GM13977 (cell line): ENCODE data around the gene GHRL.

ENCODE experiments used
- DNase-seq: peaks from one replicate; pipeline ENCODE4 v3.0.0; 2012; ENCODE audit warnings: low spot score
- in situ Hi-C: fragments of 300-500 bp; cut with MboI; formaldehyde crosslinking; loops from one replicate; pipeline ENCODE4 v1.12.0; 2022; ENCODE audit warnings: low sequenced_read_pairs, low pct_unique_long_range_greater_than_20kb, mixed read lengths, inconsistent platforms; ENCODE audit not compliant: unreplicated experiment
- TF ChIP-seq, protein P1 (sequence below): IDR thresholded peaks from 2 replicates; pipeline ENCODE4 v1.5.1; 2012; ENCODE audit warnings: mild to moderate bottlenecking, control low read depth; ENCODE audit not compliant: insufficient read depth; ENCODE audit errors: extremely low read depth, missing control alignments

The GHRL gene

DNA sequence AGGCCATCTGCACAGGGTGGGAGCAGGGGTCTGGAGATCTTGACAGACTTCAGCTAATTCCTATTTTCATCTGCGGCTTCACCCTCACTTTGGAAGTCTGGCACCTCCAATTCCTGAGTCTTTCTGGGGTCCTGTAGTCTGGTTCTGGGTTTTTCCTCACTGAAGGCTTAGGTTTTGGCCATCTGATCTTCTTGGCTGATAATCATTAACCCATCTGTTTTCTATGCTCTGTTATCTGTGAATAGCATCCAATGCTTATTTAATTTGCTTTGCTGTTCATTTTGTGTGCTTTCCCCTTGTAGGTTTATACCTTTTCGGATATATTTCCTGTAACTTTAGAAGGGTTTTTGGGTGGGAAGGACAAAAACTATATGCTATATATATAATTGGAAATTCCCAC, 26.9 kb downstream of the GHRL start:
- TF ChIP-seq, protein P1, sequence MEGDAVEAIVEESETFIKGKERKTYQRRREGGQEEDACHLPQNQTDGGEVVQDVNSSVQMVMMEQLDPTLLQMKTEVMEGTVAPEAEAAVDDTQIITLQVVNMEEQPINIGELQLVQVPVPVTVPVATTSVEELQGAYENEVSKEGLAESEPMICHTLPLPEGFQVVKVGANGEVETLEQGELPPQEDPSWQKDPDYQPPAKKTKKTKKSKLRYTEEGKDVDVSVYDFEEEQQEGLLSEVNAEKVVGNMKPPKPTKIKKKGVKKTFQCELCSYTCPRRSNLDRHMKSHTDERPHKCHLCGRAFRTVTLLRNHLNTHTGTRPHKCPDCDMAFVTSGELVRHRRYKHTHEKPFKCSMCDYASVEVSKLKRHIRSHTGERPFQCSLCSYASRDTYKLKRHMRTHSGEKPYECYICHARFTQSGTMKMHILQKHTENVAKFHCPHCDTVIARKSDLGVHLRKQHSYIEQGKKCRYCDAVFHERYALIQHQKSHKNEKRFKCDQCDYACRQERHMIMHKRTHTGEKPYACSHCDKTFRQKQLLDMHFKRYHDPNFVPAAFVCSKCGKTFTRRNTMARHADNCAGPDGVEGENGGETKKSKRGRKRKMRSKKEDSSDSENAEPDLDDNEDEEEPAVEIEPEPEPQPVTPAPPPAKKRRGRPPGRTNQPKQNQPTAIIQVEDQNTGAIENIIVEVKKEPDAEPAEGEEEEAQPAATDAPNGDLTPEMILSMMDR, result no peak
- in situ Hi-C loops, result no loop called here
- DNase-seq, result no peak

DNA sequence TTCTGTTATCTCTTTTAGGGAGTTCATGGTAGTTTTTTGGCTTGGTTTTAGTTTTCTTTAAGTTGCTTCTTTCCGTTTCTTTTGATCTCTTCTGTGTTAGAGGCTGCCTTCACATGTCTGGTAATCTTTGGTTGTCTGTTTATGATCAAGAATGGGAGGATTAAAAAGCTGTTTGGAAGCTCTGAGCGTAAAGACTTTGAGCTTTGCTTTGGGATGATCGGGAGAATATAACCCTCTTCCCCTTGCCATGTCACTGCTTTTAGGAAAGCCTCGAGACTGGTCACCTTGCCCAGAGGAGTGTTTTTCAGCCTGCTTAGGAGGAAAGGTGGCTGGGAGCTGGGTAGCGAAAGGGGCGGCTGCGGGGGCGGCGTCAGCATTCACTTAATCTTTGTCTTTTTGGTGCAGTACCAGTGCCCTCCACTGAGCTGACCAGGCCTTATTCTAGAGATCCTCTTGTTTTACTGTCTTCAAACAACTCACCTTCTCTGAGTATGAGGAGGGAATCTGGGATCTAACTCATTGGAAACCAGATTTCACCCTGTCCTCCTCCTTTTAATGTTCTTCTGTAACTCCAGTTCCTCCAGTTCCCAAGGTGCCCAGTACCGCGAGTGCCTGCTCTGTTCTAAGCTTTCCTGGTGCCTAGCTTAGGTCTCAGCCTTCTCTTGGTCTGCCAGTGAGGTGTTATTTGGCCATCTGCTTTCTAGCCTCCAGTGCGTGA, 28.9 kb downstream of the GHRL start:
- TF ChIP-seq, protein P1, result peak; percentile 17
- in situ Hi-C loops, result no loop called here

DNA sequence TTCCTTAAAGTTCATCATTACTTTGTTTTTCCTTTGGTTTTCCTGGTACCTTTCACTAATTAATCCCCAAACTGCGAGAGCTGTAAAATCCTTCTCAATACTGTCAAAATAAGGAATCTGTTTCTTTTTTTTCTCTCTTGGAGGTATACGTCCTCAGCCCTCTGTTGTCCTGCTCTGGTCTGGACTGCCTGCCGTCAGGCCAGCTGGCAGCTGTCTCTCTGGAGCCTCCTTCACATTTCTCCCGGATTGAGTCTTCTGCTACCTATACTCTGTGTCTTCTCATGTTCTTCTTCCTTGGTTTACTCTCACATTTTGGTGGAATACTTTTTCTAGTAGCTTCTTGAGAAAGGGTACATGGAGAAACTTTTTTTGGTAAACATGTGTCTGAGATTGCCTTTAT, 30.7 kb downstream of the GHRL start:
- TF ChIP-seq, protein P1, result no peak
- DNase-seq, result no peak
- in situ Hi-C loops, result no loop called here

More for the DNA sequence above, 28.9 kb downstream of the GHRL start:
- DNase-seq, result no peak

DNA sequence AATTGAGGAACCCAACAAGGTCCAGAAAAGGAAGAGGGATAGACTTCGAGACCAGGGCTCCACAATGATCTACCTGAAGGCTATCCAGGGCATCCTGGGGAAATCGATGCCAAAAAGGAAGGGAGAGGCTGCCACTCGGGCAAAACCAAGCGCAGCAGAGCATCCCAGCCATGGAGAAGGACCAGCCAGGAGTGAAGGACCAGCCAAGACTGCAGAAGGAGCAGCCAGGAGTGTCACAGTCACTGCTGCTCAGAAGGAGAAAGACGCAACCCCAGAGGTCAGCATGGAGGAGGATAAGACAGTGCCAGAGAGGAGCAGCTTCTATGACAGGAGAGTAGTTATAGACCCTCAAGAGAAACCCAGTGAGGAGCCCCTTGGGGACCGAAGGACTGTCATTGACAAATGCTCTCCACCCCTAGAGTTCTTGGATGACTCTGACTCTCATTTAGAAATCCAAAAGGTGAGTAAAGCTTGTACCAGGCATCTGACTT, 32.5 kb downstream of the GHRL start:
- in situ Hi-C loops, result no loop called here
- DNase-seq, result no peak
- TF ChIP-seq, protein P1, result no peak

DNA sequence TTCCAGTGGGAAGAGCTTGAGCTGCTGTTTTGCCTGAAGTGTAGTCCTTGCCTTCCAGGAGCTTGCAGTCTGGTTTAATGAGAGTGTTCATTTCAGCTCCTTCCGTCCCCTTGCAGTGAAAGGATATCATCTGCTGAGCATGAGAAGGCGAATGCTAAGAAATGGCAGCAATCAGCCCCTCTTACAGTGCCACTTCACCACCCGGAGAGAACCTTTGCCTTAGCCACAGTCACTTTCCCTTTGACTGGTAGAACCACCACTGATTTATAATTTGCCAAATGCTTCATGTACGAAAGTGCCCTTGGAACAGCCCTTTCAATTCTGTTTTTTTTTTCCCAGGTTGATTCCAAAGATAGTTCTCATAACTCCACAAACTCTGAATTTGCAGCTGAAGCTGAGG, 32.9 kb downstream of the GHRL start:
- in situ Hi-C loops, result no loop called here
- DNase-seq, result no peak
- TF ChIP-seq, protein P1, result no peak

DNA sequence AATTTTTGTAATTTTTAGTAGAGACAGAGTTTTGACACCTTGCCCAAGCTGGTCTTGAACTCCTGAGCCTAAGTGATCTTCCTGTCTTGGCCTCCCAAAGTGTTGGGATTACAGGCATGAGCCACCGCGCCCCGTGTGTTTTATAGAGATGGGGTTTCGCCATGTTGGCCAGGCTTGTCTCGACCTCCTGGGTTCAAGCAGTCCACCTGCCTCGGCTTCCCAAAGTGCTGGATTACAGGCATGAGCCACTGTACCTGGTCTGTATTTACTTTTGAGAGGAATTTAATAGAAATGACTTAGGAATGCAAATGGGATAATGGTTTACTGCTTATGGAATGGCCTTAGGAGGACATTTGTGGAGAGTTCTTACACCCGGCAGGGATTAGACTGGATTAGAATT, 33.7 kb downstream of the GHRL start:
- TF ChIP-seq, protein P1, result no peak
- in situ Hi-C loops, result no loop called here
- no peak for DNase-seq
